AG04450 (cell line): ENCODE results near the gene TTBK2. TPM values are rescaled to one million over a fixed set of nuclear protein-coding genes. Genes with fewer than 3 reads are reported as not detected.

Source experiments
- CTCF ChIA-PET: fragments of 300-600, 350-600 bp; formaldehyde crosslinking; extraction: SDS; loops from one replicate; lab custom pipeline; 2022; ENCODE audit warnings: antibody characterized with exemption, inconsistent platforms; lab: Charles Lee
- POLR2A ChIA-PET: fragments of 350-600 bp; formaldehyde crosslinking; extraction: SDS; loops from one replicate; lab custom pipeline; 2021; ENCODE audit warnings: antibody characterized with exemption, inconsistent platforms; lab: Yijun Ruan, JAX
- DNase-seq: peaks from one replicate; pipeline ENCODE4 v3.0.0-alpha.2; 2011; ENCODE audit warnings: low read depth, low spot score
- H3K27ac ChIP-seq: one replicate; pipeline ENCODE4 v1.5.1; 2012; ENCODE audit warnings: low read depth, low read length, control low read depth
- H3K27me3 ChIP-seq: one replicate; pipeline ENCODE4 v1.6.0; 2012; ENCODE audit warnings: low read length; ENCODE audit not compliant: control insufficient read depth, insufficient read depth
- H3K4me3 ChIP-seq: 2 replicates; pipeline ENCODE4 v1.5.1; 2011; ENCODE audit warnings: mild to moderate bottlenecking, low read depth, low read length, control low read depth
- H3K9me3 ChIP-seq: 2 replicates; pipeline ENCODE4 v1.5.1; 2012; ENCODE audit warnings: low read length; ENCODE audit not compliant: control insufficient read depth, insufficient read depth
- CTCF ChIP-seq: IDR thresholded peaks from 2 replicates; pipeline ENCODE4 v1.5.1; 2011; ENCODE audit warnings: low read depth, low read length, control low read depth, inconsistent platforms
- polyA plus RNA-seq: library from polyadenylated mRNA; depleted of rRNA; stranded (reverse); fragments of >200 nt; gene quantifications from 2 replicates; pipeline ENCODE4 v1.2.3, GENCODE V29; 2011

The TTBK2 gene
- polyA plus RNA-seq, 1 experiment, result 8.2 TPM

- POLR2A ChIA-PET, result no interaction called here
- no peaks in the 10 kb centered on the region for H3K27me3 ChIP-seq
These were observed 123.4 kb downstream of the TTBK2 start for GRCh38 chr15:42796955-42797782.

GRCh38 chr15:42788725-42789124 lies 131.9 kb downstream of the TTBK2 start:
- ChIA-PET CTCF (no interaction called here), POLR2A (no interaction called here)
- Histone ChIP-seq H3K9me3 (no peaks in the 10 kb centered on the region), H3K27me3 (no peaks in the 10 kb centered on the region), H3K27ac (no peak overlapping the region), H3K4me3 (no peak overlapping the region)
- TF ChIP-seq CTCF, result no peak
- no peak for DNase-seq

More at GRCh38 chr15:42796955-42797782, 123.4 kb downstream of the TTBK2 start:
- CTCF ChIA-PET, result no interaction called here
- DNase-seq, result no peak
- Histone ChIP-seq H3K27ac (no peak overlapping the region), H3K9me3 (no peaks in the 10 kb centered on the region), H3K4me3 (no peak overlapping the region)
- no peak for TF ChIP-seq CTCF

- Histone ChIP-seq H3K9me3 (no peaks in the 10 kb centered on the region), H3K27me3 (no peaks in the 10 kb centered on the region), H3K4me3 (no peak overlapping the region), H3K27ac (no peak overlapping the region)
- no peak for TF ChIP-seq CTCF
- ChIA-PET CTCF (no interaction called here), POLR2A (no interaction called here)
- DNase-seq, result no peak
These were observed 133.6 kb downstream of the TTBK2 start for GRCh38 chr15:42786978-42787377.

- H3K9me3 ChIP-seq, result no peaks in the 10 kb centered on the region
- POLR2A ChIA-PET, result no interaction called here
- H3K27ac ChIP-seq, result no peak overlapping the region
- no peak overlapping the region for H3K4me3 ChIP-seq
- TF ChIP-seq CTCF, result no peak
- DNase-seq, result no peak
- H3K27me3 ChIP-seq, result no peaks in the 10 kb centered on the region
- CTCF ChIA-PET, result no interaction called here
These were observed 135.0 kb downstream of the TTBK2 start for GRCh38 chr15:42785569-42785968.

GRCh38 chr15:42784705-42785104 lies 135.9 kb downstream of the TTBK2 start:
- H3K27me3 ChIP-seq, result no peaks in the 10 kb centered on the region
- no peak for TF ChIP-seq CTCF
- H3K9me3 ChIP-seq, result no peaks in the 10 kb centered on the region
- POLR2A ChIA-PET, result no interaction called here
- no peak for DNase-seq
- H3K4me3 ChIP-seq, result no peak overlapping the region
- no peak overlapping the region for H3K27ac ChIP-seq
- CTCF ChIA-PET, result no interaction called here
